ENCODE measurements around the gene AQP3.
"Not testable (repeated sequence)": the region's sequence is repeated elsewhere in the genome, so short reads cannot be mapped to it uniquely, and the experiment has no call there.

AQP3 gene

DNA sequence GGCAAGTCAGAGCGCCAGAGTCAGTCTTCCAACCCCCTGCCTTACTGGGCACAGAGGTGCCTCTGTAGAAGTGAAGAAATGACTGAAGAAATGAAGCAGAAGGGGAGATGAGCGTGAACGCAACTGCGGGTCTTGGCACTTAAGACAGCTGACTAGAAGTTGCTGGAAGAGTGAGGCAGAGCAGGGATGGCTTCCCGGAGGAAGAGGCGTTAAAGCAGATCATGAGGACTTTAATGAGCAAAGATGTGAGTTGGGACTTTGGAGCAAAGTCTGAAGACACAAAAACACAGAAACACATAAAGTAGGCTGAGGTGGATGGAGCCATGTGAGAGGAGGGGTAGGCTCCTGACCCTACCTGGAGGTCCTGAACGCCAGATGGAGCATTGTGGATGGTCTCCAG lies 7.2 kb downstream of the AQP3 start:
- DNase-seq, result no peak

DNA sequence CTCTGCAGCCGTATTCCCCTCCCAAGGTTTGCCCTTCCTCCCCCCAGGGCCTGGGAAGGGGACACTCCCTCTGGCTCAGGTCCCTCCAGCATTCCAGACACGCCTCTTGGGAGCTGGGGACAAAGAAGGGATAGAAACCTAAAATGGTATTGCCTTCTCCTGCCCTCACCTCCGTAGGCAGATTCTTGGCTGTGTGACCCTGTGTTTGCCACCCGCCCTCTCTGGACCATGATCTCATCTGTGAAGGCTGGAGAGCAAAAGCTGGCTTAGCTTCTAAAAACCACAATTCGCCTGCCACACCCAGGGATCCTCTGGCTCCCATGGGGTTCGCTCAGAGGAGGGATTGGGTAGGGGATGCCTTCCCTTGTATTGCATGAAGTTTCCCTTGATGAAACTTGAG lies 7.7 kb downstream of the AQP3 start:
- no peak for DNase-seq

DNA sequence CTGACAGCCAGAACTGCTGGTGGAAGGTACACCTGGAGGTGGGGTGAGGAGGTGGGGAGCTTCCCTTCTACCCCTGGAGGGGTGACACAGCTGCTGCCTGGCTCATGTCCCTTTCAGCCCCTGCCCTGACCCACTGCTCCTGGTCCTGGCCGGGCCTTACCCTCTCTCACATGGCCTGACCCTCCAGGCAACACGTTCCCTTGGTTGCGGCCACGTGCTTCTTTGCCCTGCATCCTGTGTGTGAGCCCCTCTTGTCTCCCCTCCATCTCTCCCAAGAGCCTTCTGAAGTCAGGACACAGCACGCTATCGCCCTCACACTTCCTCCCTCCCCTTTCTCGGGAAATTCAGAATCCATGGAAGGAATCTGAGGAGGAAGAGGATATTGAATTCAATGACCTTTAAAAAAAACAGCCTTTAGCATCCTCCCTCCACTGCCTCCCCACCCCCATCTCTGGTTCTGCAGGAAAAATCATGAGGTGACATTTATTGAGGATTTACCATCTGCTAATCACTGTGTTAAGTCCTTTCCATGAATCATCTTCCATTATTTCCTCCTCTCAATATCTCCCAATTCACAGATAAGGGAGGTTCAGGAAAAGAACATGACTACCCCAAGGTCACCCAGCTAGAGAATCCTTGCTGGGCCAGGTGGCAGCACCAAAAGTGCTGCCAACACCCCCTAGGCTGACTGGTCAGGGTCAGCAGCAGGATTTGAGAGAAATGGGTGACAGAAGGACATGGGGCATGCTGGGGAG lies 8.3 kb downstream of the AQP3 start:
- no peak for DNase-seq

DNA sequence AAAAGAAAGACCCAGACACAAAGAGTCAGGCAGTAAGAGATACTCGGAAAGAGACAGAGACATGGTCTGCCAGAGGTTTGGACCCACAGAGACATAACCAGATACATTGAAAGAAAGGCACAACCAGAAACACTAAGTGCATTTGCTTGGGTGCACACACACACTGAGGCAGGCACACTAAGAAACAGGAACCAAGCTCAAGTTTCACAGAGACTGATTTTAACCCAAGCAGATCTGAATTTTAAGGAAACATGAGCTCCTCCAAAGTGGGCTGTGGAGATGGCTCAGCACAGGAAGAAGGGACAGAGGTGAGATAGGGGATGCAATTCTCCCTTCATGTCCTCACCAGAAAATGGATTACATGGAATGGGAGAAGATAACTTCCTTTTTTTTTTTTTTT lies 9.5 kb downstream of the AQP3 start:
- DNase-seq, result no peak

DNA sequence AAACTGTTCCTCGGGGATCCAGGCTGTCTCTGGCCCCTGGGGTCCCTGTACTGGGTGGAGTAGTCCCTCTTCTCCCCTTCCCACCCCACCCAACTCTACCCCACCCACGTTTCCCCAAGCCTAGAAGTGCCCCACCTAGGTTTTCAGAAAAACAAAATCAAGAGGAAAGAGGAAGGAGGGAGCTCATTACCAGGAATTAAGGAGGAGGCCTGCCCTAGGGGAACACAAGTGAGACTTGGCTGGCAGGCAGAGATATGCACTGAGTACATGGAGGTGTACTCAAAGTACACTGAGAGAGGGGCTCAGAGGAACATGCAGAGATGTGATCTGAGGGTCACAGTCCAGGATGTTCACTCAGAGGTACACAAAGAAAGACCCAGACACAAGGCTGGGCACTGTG lies 10.2 kb downstream of the AQP3 start:
- DNase-seq, result peak; percentile 70

DNA sequence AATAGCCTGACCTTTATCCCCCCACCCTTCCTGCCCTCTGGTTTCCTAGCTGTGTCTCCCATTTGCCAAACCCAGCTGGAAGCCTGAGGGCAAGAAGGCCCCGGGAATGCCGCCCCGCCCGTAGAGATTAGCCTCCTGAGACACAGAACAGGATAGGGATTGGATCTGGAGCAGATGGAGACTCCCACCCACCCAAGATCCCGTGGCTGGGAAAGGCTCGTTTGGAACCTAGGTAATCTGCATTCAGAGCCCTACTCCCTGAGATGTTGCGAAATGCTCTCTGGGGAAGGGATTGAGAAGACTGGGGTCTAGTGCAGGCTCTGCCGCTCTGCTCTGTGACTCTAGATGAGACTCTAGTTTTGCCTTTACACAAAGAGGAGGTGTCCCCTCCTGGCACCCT lies 10.9 kb downstream of the AQP3 start:
- no peak for DNase-seq

DNA sequence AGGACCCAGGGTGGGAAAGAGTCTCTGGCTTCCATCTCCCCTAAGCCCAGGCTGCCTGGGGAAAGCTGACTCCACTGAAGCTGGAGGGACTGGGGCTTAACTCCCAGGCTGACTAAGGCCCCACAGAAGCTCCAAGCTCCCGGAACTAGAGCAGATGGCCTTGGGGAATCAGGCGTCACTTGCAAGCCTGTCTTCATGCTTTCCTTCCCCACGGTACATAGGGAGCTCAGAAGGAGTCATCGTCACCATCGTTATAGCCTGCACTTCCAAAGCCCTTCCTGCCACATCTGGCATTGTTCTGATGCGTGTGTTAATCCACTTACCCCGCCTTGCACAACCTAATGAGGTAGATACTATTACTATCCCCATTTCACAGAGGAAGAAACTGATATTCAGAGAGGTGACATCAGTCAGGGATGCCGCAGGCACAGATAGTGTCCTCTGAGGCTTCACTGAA lies 11.5 kb downstream of the AQP3 start:
- DNase-seq, result no peak

DNA sequence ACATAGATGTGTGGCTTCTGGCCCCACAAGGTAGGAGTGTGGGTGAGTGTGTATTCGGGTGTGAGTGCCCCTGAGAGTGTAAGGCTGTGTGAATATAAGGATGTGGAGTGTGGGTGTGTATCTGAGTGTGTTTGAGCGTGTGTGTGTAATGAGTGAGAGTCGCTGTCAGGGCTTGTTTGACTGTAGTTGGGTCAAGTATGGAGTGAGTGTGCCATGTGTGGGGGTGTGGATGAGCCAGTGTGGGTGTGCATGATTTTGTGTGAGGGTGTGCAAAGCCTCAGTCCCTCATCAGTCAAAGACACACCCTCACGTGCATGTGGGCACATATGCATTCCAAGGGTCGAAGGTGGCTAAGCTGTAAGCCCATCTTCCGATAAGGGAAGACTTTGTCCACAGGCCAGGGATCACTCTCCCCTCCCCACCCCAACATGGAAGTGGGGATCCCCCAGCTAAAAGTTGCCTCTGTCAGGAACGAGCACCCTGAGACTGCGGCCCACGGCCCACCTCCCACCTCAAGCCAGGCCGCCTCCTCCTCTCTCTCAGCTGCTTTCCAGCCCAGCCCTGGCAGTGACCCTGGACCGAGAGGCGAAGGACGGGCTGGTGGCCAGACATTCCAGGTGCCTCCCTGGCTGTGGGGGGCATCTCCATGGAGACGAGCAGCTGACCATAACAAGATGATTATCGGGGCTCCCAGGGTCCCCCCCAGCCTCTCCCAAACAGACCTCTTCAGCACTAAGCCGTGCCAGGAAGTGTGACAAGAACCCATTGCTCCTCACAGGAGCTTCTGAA lies 12.9 kb downstream of the AQP3 start:
- no peak for DNase-seq

DNA sequence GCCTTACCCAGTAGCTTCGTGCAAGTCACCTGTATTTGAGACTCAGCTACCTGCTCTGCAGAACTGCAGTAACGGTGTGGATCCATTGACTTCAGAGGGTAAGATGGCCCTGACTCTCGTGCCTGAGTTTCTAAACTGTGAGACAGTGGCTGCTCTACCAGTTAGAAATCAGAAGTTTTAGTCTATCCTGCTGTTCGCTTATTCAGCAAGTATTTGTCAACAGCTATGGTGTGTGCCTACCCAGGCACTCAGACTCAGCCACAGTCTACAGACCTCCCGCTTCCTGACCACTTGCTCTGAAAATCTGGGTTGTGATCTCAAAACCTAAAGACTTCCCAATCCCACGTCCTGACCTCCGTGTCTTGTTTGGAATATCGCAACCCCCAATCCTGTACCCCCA lies 13.5 kb downstream of the AQP3 start:
- DNase-seq, result no peak

DNA sequence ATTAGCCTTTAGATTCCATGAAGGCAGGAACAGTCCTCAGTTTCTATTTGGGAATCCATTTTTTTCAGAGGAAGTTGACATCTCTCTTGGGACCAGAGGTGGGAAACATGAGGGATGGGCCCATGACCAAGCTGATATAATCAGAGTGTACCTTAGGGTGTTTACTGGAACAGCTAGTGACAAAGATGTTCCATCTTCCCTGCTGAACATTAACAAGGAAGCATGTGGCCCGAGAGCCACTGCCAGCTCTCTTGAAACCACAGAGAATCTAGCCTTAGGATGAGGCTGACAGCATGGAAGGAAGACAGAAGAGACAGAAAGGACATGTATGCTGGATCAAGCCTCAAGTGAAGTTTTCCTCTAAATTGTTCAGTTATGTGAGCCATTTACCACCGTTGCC lies 16.0 kb downstream of the AQP3 start:
- no peak for DNase-seq

DNA sequence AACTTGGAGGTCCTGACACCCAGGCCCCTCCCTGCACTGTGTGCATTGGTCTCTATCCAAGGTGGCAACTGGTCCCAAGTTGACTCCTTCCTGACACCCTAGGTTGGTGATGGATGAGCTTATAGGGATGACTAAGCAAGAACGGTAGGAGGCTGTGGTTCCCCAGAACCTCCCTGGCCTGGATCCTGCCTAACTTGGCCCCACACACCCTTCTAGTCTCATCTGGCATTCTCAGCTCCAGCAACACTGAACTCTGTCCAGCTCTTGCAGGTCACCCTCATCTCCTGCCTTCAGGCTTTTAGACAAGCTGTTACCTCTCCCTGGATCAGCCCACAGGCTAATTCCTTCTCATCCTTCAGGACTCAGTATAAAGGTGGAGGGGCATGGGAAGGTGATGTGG lies 16.5 kb downstream of the AQP3 start:
- DNase-seq, result no peak

DNA sequence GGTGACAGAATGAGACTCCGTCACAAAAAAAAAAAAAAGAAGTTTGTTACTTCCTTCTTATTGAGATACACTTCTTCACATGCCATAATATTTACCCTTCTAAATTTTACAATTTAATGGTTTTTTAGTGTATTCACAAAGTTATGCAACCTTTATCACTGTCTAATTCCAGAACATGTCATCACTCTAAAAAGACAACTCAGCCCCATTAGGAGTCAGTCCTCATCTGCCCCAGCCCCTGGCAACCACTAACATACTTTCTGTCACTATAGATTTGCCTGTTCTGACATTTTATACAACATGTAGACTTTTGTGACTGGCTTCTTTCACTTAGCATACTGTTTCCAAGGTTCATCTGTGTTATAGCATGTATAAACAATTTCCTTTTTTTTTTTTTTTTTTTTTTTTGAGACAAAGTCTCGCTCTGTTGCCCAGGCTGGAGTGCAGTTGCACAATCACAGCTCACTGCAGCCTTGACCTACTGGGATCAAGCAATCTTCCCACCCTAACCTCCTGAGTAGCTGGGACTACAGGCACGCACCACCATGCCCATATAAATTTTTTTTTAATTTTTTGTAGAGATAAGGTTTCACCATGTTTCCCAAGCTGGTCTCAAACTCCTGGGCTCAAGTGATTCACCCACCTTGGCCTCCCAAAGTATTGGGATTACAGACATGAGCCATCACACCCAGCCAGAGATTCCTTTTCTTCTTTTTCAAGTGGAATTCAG lies 18.0 kb downstream of the AQP3 start:
- no peak for DNase-seq

DNA sequence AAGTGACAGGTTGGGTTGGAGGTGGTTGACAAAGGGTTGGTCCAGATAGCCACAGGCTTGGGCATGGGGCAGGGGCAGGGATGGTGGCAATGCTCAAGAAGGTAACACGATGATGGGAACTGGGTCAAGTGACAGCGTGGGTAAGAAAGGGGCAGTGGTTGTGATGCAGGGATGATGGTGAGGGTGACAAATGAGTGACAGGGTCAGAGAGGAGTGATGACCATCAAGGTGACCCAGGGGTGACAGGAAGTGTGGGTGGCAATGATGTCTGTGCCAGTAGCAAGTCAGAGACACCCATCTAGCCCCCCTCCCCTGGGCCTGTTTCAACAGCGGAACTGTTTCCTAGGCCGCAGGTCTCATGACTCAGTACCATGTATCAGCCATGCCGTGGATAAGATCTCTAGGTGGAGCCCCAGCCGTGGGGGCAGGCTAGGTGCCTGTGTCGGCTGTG lies 20.5 kb downstream of the AQP3 start:
- no peak for DNase-seq

DNA sequence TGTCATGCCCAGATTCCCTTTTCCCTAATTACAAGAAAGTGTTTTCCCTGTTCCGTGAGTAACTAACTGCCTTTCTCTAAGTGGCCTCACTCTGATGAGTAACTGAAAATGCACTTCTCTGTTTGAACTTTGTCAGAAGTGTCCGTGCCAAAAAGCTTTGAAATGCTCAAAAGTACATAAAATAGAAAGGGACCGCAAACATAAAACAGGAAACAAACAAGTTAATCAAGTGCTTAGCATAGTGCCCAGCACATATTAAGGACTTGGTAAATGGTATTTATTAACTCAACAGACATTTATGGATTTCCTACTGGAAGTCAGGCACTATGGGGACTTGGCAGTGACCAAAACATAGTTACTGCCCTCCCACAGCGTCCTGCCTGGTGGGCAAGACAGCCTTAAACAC lies 22.3 kb downstream of the AQP3 start:
- DNase-seq, result no peak

DNA sequence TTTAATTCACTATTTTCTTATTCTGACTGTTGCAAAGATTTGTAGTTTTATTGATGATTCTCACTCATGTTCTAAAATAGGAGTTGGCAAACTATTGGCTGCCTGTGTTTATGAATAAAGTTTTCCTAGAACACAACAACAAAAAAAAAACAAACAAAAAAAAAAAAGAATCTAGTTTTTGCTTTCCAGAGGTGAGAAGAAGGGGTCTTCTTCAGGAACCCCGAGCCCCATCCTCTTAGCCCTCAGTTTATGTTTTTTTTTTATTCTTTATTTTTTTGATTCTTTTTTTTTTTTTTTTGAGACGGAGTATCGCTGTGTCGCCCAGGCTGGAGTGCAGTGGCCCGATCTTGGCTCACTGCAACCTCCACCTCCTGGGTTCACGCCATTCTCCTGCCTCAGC lies 22.9 kb downstream of the AQP3 start:
- not testable (repeated sequence) for DNase-seq

DNA sequence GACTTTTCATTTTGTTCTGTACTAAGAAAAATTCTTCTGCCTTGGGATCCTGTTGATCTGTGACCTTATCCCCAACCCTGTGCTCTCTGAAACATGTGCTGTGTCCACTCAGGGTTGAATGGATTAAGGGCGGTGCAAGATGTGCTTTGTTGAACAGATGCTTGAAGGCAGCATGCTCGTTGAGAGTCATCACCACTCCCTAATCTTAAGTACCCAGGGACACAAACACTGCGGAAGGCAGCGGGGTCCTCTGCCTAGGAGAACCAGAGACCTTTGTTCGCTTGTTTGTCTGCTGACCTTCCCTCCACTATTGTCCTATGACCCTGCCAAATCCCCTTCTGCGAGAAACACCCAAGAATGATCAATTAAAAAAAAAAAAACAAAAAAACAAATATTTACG lies 23.4 kb downstream of the AQP3 start:
- DNase-seq, result not testable (repeated sequence)

DNA sequence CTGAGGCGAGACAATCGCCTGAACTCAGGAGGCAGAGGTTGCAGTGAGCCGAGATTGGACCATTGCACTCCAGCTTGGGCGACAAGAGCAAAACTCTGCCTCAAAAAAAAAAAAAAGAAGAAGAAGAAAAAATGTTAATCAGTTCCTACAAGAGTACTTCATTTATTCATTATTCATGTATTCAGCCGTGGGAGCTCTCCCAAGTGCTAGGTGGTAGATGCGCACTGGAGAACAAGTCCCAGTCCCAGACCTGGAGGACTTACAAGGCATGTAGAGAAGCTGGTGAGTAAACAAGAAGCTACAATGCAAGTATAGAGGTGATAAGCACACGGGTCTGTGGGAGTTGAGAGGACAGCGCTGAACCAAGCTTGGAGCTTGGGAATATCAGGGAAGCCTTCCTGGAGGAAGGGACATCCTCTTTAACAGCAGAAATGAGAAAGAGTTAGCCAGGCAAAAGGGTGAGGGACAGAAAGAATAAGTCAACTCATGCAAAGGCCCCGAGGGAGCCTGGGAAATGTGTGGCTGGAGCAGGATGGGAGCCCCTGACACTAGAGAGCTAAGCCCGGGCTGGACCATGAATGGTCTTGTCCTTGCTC lies 27.6 kb downstream of the AQP3 start:
- no peak for DNase-seq

DNA sequence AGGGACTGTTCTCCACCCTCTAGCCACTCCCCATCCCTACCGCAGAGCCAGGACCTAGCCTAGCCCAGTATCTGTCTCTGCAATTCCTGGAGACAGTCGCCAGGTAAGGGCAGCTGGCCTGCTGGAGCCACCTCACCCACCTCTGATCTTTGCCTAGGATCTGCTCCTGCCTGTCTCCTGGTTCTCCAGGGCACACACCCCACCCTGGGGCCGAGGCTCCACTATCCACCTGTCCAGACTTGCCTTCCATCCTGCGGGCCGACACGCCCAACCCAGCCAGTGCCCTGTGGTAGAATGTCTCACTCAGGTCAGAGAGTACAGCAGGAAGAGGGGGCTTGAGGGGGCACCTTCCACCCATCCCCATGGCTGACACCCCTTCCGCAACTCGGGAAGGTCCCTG lies 29.3 kb downstream of the AQP3 start:
- DNase-seq, result no peak

DNA sequence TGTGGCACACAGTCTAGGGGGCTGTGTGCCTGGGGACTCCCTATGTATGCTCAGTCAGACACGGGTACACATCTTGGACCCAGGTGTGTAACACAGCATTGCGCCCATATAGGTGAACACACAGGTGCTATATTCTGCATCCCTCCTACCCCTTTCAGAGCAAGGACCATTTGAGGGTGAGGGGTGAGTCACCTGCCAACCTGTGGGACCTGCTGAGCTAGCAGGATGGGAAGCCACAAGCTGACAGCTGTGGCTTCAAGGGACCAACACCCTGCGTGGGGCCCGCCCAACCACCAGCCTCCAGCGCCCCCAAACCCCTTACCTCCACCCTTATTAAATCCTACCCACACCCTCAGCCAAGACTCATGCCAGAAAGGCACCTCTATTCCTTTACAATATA lies 30.4 kb downstream of the AQP3 start:
- no peak for DNase-seq

DNA sequence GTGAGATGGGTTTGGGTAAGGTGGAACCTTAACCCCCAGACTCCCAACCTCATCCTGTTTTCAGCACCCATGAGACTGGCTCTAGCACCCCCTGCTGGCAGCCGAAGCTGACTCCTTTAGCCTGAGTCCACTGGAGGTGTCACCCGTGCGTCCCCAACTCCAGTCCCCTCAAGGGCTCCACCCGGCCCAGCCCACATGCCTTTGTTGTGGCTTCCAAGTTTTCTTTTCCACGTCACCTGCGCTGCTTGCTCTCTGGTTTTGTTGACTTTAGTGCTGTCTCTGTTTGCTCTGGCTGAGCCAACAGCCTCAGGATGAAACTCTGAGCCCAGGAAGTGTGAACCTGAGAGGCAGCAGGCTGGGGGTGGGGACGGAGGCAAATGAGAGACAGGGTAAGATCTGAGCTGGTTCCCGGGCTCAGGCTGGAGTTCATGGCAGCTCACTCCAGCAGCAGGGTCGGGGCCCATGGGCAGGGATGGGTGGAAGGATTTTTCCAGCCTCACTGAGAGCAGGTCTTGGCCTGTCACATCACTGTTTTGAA lies 31.8 kb downstream of the AQP3 start:
- peak; percentile 76 for DNase-seq

DNA sequence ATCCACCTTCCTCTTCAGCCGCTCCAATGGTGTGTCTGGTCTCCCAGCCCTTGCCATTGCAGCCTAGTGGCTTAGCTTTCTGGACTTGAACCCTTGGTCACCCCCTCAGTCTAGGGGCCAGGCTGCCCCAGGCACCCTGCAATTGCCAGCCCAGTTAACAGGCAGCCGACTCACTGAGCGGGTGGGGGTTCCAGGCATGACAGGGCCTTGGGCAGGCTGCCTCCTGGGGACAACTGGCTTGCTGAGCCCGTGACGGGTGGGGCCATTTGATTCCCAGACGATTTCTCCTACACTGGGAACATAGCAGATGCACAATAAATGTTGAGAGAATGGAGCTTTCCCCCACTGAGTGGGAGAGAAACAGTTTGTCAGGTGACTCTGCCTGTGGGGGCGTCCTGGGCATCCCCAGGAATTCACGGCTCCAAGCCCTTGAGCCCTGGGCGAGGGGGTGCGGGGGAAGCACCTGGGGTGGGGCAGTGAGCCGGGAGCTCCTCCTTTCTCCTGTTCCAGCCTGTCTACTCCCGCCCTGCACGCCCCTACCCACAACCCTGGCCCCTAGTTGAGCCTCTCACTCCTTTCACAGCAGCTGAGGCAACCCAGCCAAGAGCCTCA lies 32.4 kb downstream of the AQP3 start:
- no peak for DNase-seq

DNA sequence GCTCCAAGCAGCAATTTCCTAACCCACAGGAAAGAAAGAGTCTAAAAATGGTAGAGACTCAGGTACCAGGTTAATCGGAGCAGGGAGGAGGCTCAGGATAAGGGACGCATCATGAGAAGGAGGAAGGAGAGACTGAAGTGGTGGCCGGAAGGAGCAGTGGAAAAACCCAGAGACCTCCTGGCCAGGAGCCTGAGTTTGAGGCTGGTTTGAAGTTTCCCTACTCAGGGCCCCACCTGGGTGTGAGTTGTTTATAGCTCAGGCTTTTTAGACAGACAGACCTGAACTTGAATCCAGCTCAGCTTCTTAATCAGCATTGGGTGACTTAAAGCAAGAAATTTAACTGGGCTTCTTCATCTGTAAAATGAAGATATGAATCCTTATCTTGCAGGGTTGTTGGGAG lies 33.1 kb downstream of the AQP3 start:
- peak; percentile 33 for DNase-seq

DNA sequence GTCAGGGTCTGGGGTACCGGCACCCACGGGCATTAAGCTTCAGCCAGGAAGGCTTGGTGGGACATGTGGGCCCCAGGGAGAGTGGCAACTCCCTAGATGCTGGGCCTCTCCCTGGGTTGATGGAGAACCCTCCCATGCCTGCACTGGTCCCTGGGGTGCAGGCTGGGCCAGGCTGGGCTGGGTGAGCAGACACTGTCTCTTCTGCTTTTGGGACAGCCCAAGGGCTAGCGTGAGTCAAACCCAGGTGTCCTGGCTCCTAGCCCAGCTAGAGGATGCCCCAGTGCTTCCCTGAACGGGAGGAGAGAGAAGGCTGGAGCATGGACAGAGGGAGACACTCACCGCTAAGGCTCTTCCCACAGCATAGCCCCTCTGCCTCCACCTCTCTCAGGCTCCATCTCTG lies 39.3 kb downstream of the AQP3 start:
- DNase-seq, result no peak

Measured in hematopoietic multipotent progenitor cell treated with erythropoietin and hydrocortisone succinate and interleukin-3 and kit ligand, for 8 days (in vitro differentiated cells).